Effector memory CD4-positive, alpha-beta T cell (primary cell): ENCODE measurements around the gene TRPM8.
A peak's percentile ranks its signal among the peaks of the same experiment; 100 is the strongest.

ENCODE experiments used
- DNase-seq, 3 donors: peaks; one replicate each; pipeline ENCODE4 v3.0.0-alpha.2; 2020
- H3K27ac ChIP-seq: 2 replicates; pipeline ENCODE4 v1.7.0; 2013; ENCODE audit warnings: mild to moderate bottlenecking, low read length, moderate library complexity; ENCODE audit not compliant: insufficient read depth, poor library complexity, severe bottlenecking
- H3K27me3 ChIP-seq: replicated peaks from 2 replicates; pipeline ENCODE4 v1.7.0; 2013; ENCODE audit warnings: mild to moderate bottlenecking, low read length; ENCODE audit not compliant: insufficient read depth, control insufficient read depth, poor library complexity, severe bottlenecking
- H3K36me3 ChIP-seq: 2 replicates; pipeline ENCODE4 v1.7.0; 2013; ENCODE audit warnings: mild to moderate bottlenecking, low read length, moderate library complexity; ENCODE audit not compliant: control insufficient read depth, insufficient read depth
- H3K4me1 ChIP-seq: 2 replicates; pipeline ENCODE4 v1.7.0; 2013; ENCODE audit warnings: low read length, mild to moderate bottlenecking; ENCODE audit not compliant: control insufficient read depth, insufficient read depth, poor library complexity, severe bottlenecking
- H3K4me3 ChIP-seq: 2 replicates; pipeline ENCODE4 v1.7.0; 2013; ENCODE audit warnings: low read length, low read depth, mild to moderate bottlenecking; ENCODE audit not compliant: insufficient read depth, poor library complexity, severe bottlenecking
- H3K9me3 ChIP-seq: 2 replicates; pipeline ENCODE4 v1.7.0; 2013; ENCODE audit warnings: mild to moderate bottlenecking, low read length, moderate library complexity; ENCODE audit not compliant: control insufficient read depth

TRPM8 gene

GRCh38 chr2:233981574-233982420, 64.6 kb downstream of the TRPM8 start:
- Histone ChIP-seq H3K9me3 (no peaks in the 10 kb centered on the region), H3K27ac (no peak overlapping the region), H3K4me3 (no peak overlapping the region), H3K27me3 (no peaks in the 10 kb centered on the region), H3K4me1 (peaks cover 7% of the 10 kb centered on the region), H3K36me3 (no peaks in the 10 kb centered on the region)
- no peak for DNase-seq

DNA sequence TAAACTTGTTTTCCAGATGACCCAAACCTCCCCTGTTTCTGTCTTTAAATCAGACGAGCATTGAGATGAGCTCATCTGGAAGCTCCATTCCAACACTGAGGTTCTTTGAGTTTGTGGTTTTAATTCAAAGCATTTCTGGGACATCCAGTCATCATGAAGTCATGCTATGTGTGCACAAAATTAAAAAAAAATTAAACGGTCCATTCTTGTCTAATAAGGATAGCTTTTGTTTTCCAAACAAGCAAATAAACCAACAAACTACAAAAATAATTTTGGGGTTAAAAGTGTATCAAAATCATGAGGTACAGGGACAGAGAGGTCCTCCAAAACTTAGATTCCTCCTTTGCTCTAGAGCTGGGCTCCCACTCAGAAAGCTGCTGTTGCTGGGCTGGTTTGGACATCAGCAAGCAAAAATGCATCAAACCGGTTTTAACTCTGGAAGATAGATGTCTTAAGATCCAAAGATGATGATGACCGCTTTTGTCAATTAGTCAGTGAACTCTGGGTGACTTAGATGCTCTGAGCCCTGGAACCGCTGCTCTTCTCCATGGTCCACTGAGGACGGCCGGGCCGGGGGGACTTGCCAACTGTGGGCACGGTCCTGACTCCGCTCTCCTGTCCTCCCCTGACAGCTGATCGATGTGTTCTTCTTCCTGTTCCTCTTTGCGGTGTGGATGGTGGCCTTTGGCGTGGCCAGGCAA, 65.4 kb downstream of the TRPM8 start:
- no peaks in the 10 kb centered on the region for H3K9me3 ChIP-seq
- H3K27me3 ChIP-seq: no peaks in the 10 kb centered on the region
- no peak overlapping the region for H3K27ac ChIP-seq
- no peak for DNase-seq
- H3K4me3 ChIP-seq: no peak overlapping the region
- H3K36me3 ChIP-seq: no peaks in the 10 kb centered on the region
- peaks cover under 1% of the 10 kb centered on the region for H3K4me1 ChIP-seq

- H3K27me3 ChIP-seq: no peaks in the 10 kb centered on the region
- DNase-seq: no peak
- H3K4me1 ChIP-seq: no peaks in the 10 kb centered on the region
- H3K36me3 ChIP-seq: no peaks in the 10 kb centered on the region
- H3K9me3 ChIP-seq: no peaks in the 10 kb centered on the region
- H3K27ac ChIP-seq: no peak overlapping the region
- no peak overlapping the region for H3K4me3 ChIP-seq
These were observed 66.3 kb downstream of the TRPM8 start for GRCh38 chr2:233983445-233983844.

GRCh38 chr2:233988581-233988980, 71.4 kb downstream of the TRPM8 start:
- H3K4me1 ChIP-seq: peaks cover 15% of the 10 kb centered on the region
- H3K36me3 ChIP-seq: no peaks in the 10 kb centered on the region
- H3K27me3 ChIP-seq: no peaks in the 10 kb centered on the region
- no peaks in the 10 kb centered on the region for H3K9me3 ChIP-seq
- DNase-seq: no peak
- H3K4me3 ChIP-seq: no peak overlapping the region
- H3K27ac ChIP-seq: no peak overlapping the region

DNA sequence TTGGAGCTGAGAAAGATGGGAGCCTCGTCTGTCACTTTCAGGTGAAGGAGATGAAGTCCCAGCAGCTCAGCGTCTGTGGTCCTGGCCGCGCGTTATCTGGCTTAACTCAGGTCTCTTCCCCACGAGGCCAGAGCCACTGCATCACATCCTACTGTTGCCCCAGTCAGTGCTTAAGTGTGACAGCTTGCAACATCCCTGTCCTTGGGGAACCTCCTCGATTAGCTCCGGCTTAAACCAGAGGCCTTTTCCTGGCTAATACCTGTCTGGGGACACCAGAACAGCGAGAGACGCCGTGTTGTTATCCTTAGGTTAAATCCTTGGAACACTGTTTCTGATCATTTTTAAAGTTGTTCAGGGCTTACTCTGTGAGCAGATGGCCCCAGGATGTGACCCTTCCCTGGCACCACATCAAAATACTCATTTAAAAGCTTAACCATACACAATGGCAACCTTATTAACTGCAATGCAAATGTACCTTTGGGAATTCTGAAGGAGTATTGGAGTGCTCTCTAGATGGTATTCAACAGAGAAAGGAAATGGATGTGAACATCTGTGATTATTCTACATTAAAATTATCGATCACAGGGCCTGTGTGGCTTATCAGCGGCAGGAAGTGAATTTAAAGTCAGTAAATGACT, 72.2 kb downstream of the TRPM8 start:
- H3K4me3 ChIP-seq: no peak overlapping the region

GRCh38 chr2:233990261-233990798, 73.2 kb downstream of the TRPM8 start:
- H3K36me3 ChIP-seq: no peaks in the 10 kb centered on the region
- H3K4me1 ChIP-seq: peaks cover 18% of the 10 kb centered on the region
- no peaks in the 10 kb centered on the region for H3K9me3 ChIP-seq
- DNase-seq: peak; percentile 57 to 67 (median 62)
- H3K4me3 ChIP-seq: no peak overlapping the region
- H3K27me3 ChIP-seq: no peaks in the 10 kb centered on the region
- peak overlapping the region; percentile 59 for H3K27ac ChIP-seq

More for the DNA sequence above, 72.2 kb downstream of the TRPM8 start:
- DNase-seq: no peak
- Histone ChIP-seq H3K27ac (no peak overlapping the region), H3K27me3 (no peaks in the 10 kb centered on the region), H3K9me3 (no peaks in the 10 kb centered on the region), H3K4me1 (peaks cover 18% of the 10 kb centered on the region), H3K36me3 (no peaks in the 10 kb centered on the region)

- H3K36me3 ChIP-seq: no peaks in the 10 kb centered on the region
- H3K4me1 ChIP-seq: peaks cover 18% of the 10 kb centered on the region
- H3K4me3 ChIP-seq: no peak overlapping the region
- H3K9me3 ChIP-seq: no peaks in the 10 kb centered on the region
- H3K27ac ChIP-seq: peak overlapping the region; percentile 59
- no peak for DNase-seq
- no peaks in the 10 kb centered on the region for H3K27me3 ChIP-seq
These were observed 74.0 kb downstream of the TRPM8 start for GRCh38 chr2:233991196-233991595.

DNA sequence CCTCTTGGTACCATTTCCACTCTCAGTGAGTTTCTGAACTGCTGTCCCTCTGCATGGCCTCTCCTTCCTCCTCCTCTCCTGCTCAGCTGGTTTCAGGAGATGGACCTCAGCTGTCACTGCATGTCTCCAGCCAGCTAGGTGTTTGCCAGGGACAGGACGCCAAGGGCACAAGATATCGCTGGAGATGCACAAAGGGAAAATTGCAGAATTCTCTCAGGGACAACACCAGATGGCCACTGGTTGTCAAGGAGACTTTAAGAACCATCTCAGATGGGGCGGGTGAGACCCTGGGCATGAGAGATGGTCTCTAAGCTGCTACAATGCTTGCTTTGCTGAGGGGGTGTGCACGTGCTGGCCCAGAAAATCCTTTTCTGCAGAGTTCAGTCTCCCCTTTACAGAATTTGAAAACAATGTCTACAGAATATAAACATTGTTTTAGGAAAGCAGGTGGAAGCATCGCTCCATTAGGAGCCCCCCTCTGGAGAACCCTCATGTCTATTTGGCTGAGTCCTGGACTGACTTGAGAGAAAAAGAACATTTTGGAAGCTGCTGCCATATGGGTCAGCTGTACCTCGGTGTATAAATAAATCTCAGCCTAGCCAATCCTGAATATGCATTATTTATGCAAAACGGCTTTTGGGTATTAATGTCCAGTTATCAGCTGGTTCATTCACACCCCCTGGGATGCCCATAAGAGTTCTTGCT, 75.5 kb downstream of the TRPM8 start:
- no peak overlapping the region for H3K27ac ChIP-seq
- no peaks in the 10 kb centered on the region for H3K9me3 ChIP-seq
- no peaks in the 10 kb centered on the region for H3K36me3 ChIP-seq
- H3K27me3 ChIP-seq: no peaks in the 10 kb centered on the region
- peaks cover 18% of the 10 kb centered on the region for H3K4me1 ChIP-seq
- no peak for DNase-seq
- no peak overlapping the region for H3K4me3 ChIP-seq

GRCh38 chr2:233993461-233993860, 76.3 kb downstream of the TRPM8 start:
- H3K27ac ChIP-seq: no peak overlapping the region
- no peaks in the 10 kb centered on the region for H3K36me3 ChIP-seq
- peaks cover 18% of the 10 kb centered on the region for H3K4me1 ChIP-seq
- H3K27me3 ChIP-seq: no peaks in the 10 kb centered on the region
- H3K4me3 ChIP-seq: no peak overlapping the region
- DNase-seq: no peak
- H3K9me3 ChIP-seq: no peaks in the 10 kb centered on the region
